Endothelial cell of umbilical vein (primary cell): ENCODE results near the gene ABCB6. TPM values are rescaled to one million over a fixed set of nuclear protein-coding genes. Genes with fewer than 3 reads are reported as not detected.

ENCODE experiments used
- BruUV-seq: library from RNA; stranded (reverse); fragments of 400-500 nt; replicated peaks from 2 replicates; lab custom pipeline; 2021; lab: Mats Ljungman, UMichigan
- CTCF ChIA-PET: fragments of 300-600, 350-600 bp; sonication (Branson Sonifier 250); formaldehyde crosslinking; loops from one replicate; lab custom pipeline; 2021; ENCODE audit warnings: antibody characterized with exemption, inconsistent platforms; lab: Charles Lee
- POLR2A ChIA-PET: fragments of 300-600, 350-600 bp; sonication (Branson Sonifier 250); formaldehyde crosslinking; loops from one replicate; lab custom pipeline; 2021; ENCODE audit warnings: antibody characterized with exemption, inconsistent platforms; lab: Charles Lee
- DNase-seq: peaks from one replicate; pipeline ENCODE4 v3.0.0-alpha.2; 2011; ENCODE audit warnings: low read depth, low spot score
- FAIRE-seq: peaks from 2 replicates; lab custom pipeline; 2011; peaks lifted over from hg19 to GRCh38; lab: Jason Lieb, UNC
- H2AFZ ChIP-seq: 2 replicates; pipeline ENCODE4 v1.6.0; 2012; ENCODE audit warnings: low read depth, low read length, control low read depth, inconsistent platforms
- H3K27ac ChIP-seq: 2 replicates; pipeline ENCODE4 v1.5.1; 2011; ENCODE audit warnings: low read depth, mild to moderate bottlenecking, control low read depth, low read length, moderate library complexity; ENCODE audit not compliant: insufficient read depth
- H3K27me3 ChIP-seq, 2 experiments: 2 replicates each; pipeline versions ENCODE4 v1.6.0 to v1.6.1; 2011; ENCODE audit warnings: low read length in 2 of 2, mixed read lengths in 1 of 2; ENCODE audit not compliant: control insufficient read depth in 2 of 2, insufficient read depth in 2 of 2
- H3K36me3 ChIP-seq, 2 experiments: 2 replicates in 1 of 2; 3 replicates in 1 of 2; pipeline ENCODE4 v1.5.1; 2011; ENCODE audit warnings: low read length in 2 of 2, mild to moderate bottlenecking in 1 of 2, moderate library complexity in 1 of 2; ENCODE audit not compliant: control insufficient read depth in 2 of 2, insufficient read depth in 2 of 2; ENCODE audit errors: extremely low read depth in 1 of 2
- H3K4me1 ChIP-seq: 3 replicates; pipeline ENCODE4 v1.5.1; 2011; ENCODE audit warnings: mild to moderate bottlenecking, low read length; ENCODE audit not compliant: control insufficient read depth, insufficient read depth; ENCODE audit errors: extremely low read depth
- H3K4me2 ChIP-seq: 2 replicates; pipeline ENCODE4 v1.6.1; 2011; ENCODE audit warnings: low read length, control low read depth, mixed read lengths; ENCODE audit not compliant: insufficient read depth
- H3K4me3 ChIP-seq, 3 experiments: fragments of 200-600 bp in 1 of 3; sonication (generic), shearing (Covaris generic) in 1 of 3; replicated peaks in 1 of 3; 2 replicates each; pipeline ENCODE4 v1.5.1; 2011 to 2016; ENCODE audit warnings: control low read depth in 3 of 3, low read length in 3 of 3, mild to moderate bottlenecking in 2 of 3, inconsistent platforms in 1 of 3, low read depth in 1 of 3, moderate library complexity in 1 of 3; ENCODE audit not compliant: insufficient read depth in 1 of 3
- H3K79me2 ChIP-seq: 2 replicates; pipeline ENCODE4 v1.6.0; 2012; ENCODE audit warnings: low read length, inconsistent platforms; ENCODE audit not compliant: control insufficient read depth, insufficient read depth
- H3K9ac ChIP-seq: replicated peaks from 2 replicates; pipeline ENCODE3; 2011; ENCODE audit warnings: low read length, control low read depth; ENCODE audit not compliant: insufficient read depth; ENCODE audit errors: extremely low read depth
- H3K9me1 ChIP-seq: replicated peaks from 3 replicates; pipeline ENCODE4 v1.6.0; 2011; ENCODE audit warnings: mild to moderate bottlenecking, low read length; ENCODE audit not compliant: control insufficient read depth, insufficient read depth; ENCODE audit errors: extremely low read depth
- H3K9me3 ChIP-seq: replicated peaks from 2 replicates; pipeline ENCODE4 v1.5.1; 2012; ENCODE audit warnings: low read length, inconsistent platforms; ENCODE audit not compliant: control insufficient read depth, insufficient read depth
- H4K20me1 ChIP-seq: replicated peaks from 2 replicates; pipeline ENCODE3; 2011; ENCODE audit warnings: mild to moderate bottlenecking, low read length; ENCODE audit not compliant: control insufficient read depth, insufficient read depth; ENCODE audit errors: extremely low read depth
- CTCF ChIP-seq, 2 donors: IDR thresholded peaks; 1 replicate in 1 of 2; 2 replicates in 1 of 2; pipeline ENCODE4 v1.5.1; 2011; ENCODE audit warnings: low read length in 2 of 2, mild to moderate bottlenecking in 2 of 2, moderate library complexity in 2 of 2, control low read depth in 1 of 2, inconsistent platforms in 1 of 2, low read depth in 1 of 2; ENCODE audit not compliant: insufficient read depth in 1 of 2; ENCODE audit errors: extremely low read depth in 1 of 2
- EZH2 ChIP-seq: IDR thresholded peaks from 2 replicates; pipeline ENCODE4 v1.6.1; 2012; ENCODE audit warnings: borderline replicate concordance, low read depth, mild to moderate bottlenecking, moderate library complexity, low read length, inconsistent platforms; ENCODE audit not compliant: severe bottlenecking
- FOS ChIP-seq: IDR thresholded peaks from 2 replicates; pipeline ENCODE4 v1.6.1; 2011; ENCODE audit warnings: mild to moderate bottlenecking, low read length, moderate library complexity, borderline replicate concordance; ENCODE audit not compliant: insufficient read depth
- GATA2 ChIP-seq: IDR thresholded peaks from 2 replicates; pipeline ENCODE4 v1.7.0; 2011; ENCODE audit warnings: low read depth, mild to moderate bottlenecking, moderate library complexity, mixed read lengths, low read length; ENCODE audit not compliant: insufficient read length, insufficient read depth
- JUN ChIP-seq: IDR thresholded peaks from 2 replicates; pipeline ENCODE4 v1.6.1; 2011; ENCODE audit warnings: borderline replicate concordance, low read depth; ENCODE audit not compliant: insufficient read length, insufficient read depth
- MAX ChIP-seq: IDR thresholded peaks from 2 replicates; pipeline ENCODE4 v1.6.1; 2011; ENCODE audit not compliant: insufficient read depth, insufficient read length
- MYC ChIP-seq: IDR thresholded peaks from one replicate; pipeline ENCODE4 v1.6.1; 2011; ENCODE audit warnings: mild to moderate bottlenecking, low read depth, low read length
- POLR2A ChIP-seq: IDR thresholded peaks from 2 replicates; pipeline ENCODE4 v1.6.1; 2012; ENCODE audit warnings: low read depth, mild to moderate bottlenecking, control low read depth, low read length
- POLR2AphosphoS5 ChIP-seq: IDR thresholded peaks from 2 replicates; pipeline ENCODE4 v1.6.1; 2012; ENCODE audit warnings: low read depth, mild to moderate bottlenecking, control low read depth, low read length, moderate library complexity; ENCODE audit not compliant: insufficient read depth
- dilution Hi-C: fragments of 300-500 bp; cut with MboI; formaldehyde crosslinking; loops from one replicate; pipeline ENCODE4 v1.15.0; 2019; ENCODE audit warnings: low sequenced_read_pairs; ENCODE audit not compliant: extremely low pct_ligation_motif_present
- intact Hi-C: fragments of 100-400 bp; cut with micrococcal nuclease; formaldehyde crosslinking; loops from one replicate; pipeline ENCODE4 v1.10.0; 2022
- polyA plus RNA-seq, 4 experiments: library from polyadenylated mRNA; depleted of rRNA in 3 of 4; stranded (reverse) in 3 of 4; unstranded in 1 of 4; fragments of >200 nt; gene quantifications; 2 replicates each; pipeline versions ENCODE4 v1.2.1 to v1.2.3, GENCODE V29; 2011 to 2012; ENCODE audit warnings: missing spikeins in 1 of 4
- total RNA-seq: library from RNA; stranded (reverse); gene quantifications from 2 replicates; pipeline ENCODE4 v1.2.3, GENCODE V29; 2021

The ABCB6 gene
- total and polyA plus RNA-seq, 2 donors (not counting 3 experiments of a cell fraction or from before 2014, with no cell fraction given), result 25.7 to 32.5 TPM

GRCh38 chr2:219249203-219249980, 30.6 kb upstream of the ABCB6 start:
- Histone ChIP-seq H3K9me3 (no peaks in the 10 kb centered on the region), H3K9me1 (no peaks in the 10 kb centered on the region), H3K4me1 (peaks cover 50% of the 10 kb centered on the region), H3K79me2 (peaks cover 15% of the 10 kb centered on the region), H4K20me1 (no peaks in the 10 kb centered on the region), H3K27ac (peak overlapping the region; percentile 75), H2AFZ (no peak overlapping the region), H3K4me2 (peak overlapping the region; percentile 27), H3K36me3 (peaks cover 2% of the 10 kb centered on the region in 2 experiments), H3K4me3 (no peak overlapping the region), H3K9ac (peak overlapping the region; percentile 49), H3K27me3 (peaks cover 0 to 2% of the 10 kb centered on the region in 2 experiments)
- FAIRE-seq (peak; percentile 95), DNase-seq (peak; percentile 85)
- ChIA-PET CTCF (interaction anchor here (0.6 to 3.3 kb wide), 7 partner anchors 12 to 590 kb away, joined by 3 to 25 read pairs (median 4); partner anchors contain the start of genes BCS1L, CNPPD1, DNAJB2 and ZNF142), POLR2A (interaction anchor here (0.8 to 1.5 kb wide), 5 partner anchors 20 to 73 kb away, joined by 3 to 7 read pairs (median 3); partner anchors contain the start of genes ANKZF1, ATG9A, CNPPD1 and DNAJB2)
- intact Hi-C loops (loop anchor here (1.0 kb wide), 2 partner anchors 20 to 30 kb away; partner anchors contain the start of genes ANKZF1, ATG9A and DNAJB2), dilution Hi-C loops (no loop called here)
- TF ChIP-seq POLR2AphosphoS5 (no peak), JUN (peak; percentile 26), FOS (peak; percentile 3)
- no TSS peak for BruUV-seq

GRCh38 chr2:219248845-219249202, 30.1 kb upstream of the ABCB6 start:
- no TSS peak for BruUV-seq
- Histone ChIP-seq H3K4me2 (peak overlapping the region; percentile 27), H2AFZ (no peak overlapping the region), H3K27ac (peak overlapping the region; percentile 75), H3K27me3 (no peaks in the 10 kb centered on the region), H3K9me3 (no peaks in the 10 kb centered on the region), H3K9ac (peak overlapping the region; percentile 42), H4K20me1 (no peaks in the 10 kb centered on the region), H3K4me3 (no peak overlapping the region), H3K36me3 (peaks cover 2% of the 10 kb centered on the region in 2 experiments), H3K4me1 (peaks cover 46% of the 10 kb centered on the region), H3K9me1 (no peaks in the 10 kb centered on the region), H3K79me2 (peaks cover 15% of the 10 kb centered on the region)
- intact Hi-C loops (loop anchor here (1.0 kb wide), 2 partner anchors 20 to 30 kb away; partner anchors contain the start of genes ANKZF1, ATG9A and DNAJB2), dilution Hi-C loops (no loop called here)
- DNase-seq (no peak), FAIRE-seq (no peak)
- CTCF ChIA-PET, result interaction anchor here (0.6 to 3.3 kb wide), 7 partner anchors 12 to 589 kb away, joined by 3 to 25 read pairs (median 4); partner anchors contain the start of genes BCS1L, CNPPD1, DNAJB2 and ZNF142
- TF ChIP-seq MAX (no peak), MYC (no peak), GATA2 (no peak), POLR2AphosphoS5 (no peak), FOS (no peak), EZH2 (no peak), CTCF (IDR thresholded peaks at IDR 0.05; ENCODE audit: extremely low read depth in 1 of 2, insufficient read depth in 1 of 2, low read depth in 1 of 2, low read length in 2 of 2) (no peak), POLR2A (no peak), JUN (no peak)
- POLR2A ChIA-PET, result interaction anchor here (1.0 to 1.5 kb wide), 5 partner anchors 19 to 72 kb away, joined by 3 to 7 read pairs (median 3); partner anchors contain the start of genes ANKZF1, ATG9A and CNPPD1
